Fibroblast of peridontal ligament (primary cell): ENCODE data around the gene ZNF230.
A peak's percentile ranks its signal among the peaks of the same experiment; 100 is the strongest.

Source experiments
- DNase-seq: peaks from one replicate; pipeline ENCODE4 v3.0.0-alpha.2; 2010; ENCODE audit errors: extremely low read depth

The ZNF230 gene

DNA sequence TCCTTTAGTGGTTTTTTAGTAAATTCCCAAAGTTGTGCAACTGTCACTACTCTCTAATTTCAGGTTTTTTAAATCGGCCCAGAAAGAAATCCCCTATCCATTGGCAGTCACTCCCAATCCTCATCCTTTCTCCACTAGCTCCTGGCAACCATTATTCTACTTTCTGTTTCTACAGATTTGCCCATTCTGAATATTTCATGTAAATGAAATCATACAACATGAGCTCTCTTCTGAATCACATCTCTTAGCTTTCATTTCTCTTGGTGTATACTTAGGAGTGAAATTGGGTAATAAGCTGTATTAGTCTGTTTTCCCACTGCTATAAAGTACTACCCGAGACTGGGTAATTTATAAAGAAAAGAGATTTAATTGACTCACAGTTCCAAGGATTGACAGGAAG lies 39.4 kb downstream of the ZNF230 start:
- no peak for DNase-seq

DNA sequence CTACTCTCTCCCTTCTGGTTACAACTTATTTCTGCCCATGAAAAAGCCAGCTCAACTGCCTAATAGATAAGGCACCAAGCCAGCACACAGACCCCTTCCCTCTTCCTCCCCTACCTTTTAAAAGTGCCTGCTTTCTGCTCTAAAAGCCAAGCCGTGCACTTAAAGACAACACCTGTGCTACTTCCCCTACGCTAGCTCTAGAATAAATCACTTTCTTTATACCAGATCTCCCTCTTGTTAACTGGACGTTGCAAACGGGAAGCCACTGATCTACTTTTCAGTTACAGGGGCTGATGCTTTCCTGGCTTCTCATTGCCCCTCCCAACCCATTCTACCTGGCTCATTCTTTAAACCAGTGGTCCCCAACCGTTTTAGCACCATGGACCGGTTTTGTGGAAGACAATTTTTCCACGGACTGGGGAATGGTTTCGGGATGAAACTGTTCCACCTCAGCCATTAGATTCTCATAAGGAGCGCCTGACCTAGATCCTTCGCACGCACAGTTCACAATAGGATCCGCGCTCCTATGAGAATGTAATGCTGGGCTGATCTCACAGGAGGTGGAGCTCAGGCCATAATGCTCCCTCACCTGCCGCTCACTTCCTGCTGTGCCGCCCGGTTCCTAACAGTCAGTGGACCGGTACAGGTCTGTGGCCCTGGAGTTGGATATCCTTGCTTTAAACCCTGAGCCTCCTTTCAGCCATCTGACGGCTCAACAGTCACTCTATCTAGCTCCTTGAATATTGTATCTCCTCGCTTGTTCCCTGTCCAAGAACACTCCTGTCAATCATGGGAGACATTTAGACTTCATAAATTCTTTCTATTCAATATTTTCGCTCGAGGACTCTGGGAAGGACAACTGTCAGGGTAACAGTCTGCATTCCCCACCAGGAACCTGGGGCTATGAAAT lies 48.2 kb downstream of the ZNF230 start:
- no peak for DNase-seq

DNA sequence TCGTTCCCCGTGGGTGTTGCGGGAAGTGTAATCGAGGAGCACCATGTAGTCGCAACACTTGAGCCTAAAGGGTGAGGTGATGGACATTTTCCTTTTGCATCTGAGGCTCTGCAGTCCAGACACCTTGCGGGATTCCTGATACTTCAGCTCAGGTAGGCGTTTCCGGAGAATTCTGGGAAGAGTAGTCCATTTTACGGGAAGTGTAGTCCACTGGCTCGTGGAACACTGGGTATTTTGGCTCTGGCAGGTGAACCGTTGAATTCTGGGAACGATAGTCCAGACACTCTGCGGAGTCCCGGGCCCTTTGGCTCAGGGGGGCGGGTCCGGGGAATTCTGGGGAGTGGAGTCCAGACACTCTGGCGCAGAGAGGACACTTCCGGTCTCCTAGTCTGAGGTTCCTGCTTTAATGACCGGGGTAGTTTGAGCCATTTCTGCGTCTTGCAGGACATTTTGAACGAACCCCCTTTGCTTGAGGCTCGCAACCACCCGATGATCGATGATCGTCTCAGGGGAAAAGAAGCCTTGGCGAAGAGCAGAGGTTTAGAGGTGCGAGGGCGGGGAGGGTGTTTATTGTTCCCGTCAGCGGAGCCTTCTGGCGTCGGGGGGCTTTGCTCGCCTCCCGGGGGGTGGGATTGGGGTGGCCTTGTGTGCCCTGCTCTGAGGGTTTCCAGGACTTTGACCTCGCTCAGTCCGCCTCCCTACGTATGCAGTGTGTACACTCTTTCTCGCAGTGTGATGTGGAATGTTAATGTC lies 49.1 kb downstream of the ZNF230 start, which contains the start of gene ZNF223:
ZNF223 (plus strand) TSS at position 387 of the 753 bp plus-strand sequence. CDS start 3,141 bp downstream, outside the sequence.
- DNase-seq, result peak; percentile 92

DNA sequence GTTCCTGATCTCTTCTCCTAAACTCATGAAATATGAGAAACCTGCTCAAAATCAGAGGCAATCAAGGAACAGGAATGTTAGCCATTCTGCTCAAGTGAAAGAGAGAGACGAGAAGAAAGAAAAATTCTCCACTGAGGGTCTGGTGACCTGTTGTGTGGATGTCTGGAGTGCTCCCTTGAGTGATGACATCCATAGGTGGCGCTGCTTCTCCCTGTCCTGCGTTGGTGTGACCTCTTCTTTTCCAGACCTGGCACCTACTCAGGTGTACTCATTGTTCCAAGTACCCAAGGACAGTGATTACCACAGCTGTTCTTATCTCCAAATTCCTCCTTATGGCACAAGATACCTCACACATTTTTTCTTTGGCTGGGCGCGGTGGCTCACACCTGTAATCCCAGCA lies 53.1 kb downstream of the ZNF230 start:
- no peak for DNase-seq

DNA sequence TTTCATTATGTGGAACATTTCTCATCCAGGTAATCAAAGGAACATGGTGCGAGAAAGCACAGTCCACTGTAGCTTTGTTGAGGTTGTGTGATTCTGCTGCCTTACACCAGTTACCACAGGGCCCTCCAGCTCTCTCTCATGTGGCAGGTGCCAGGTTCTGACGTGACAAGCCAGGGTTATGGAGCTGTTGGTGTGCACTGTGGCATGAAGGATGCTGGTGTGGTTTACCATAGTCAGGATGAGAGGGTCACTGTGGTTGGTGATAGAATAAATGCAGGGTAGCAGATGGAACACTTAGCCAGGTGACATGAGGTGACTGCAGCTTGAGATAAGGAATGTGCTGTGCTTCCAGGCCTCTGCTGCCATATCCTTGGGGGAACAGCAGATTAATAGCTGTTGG lies 56.5 kb downstream of the ZNF230 start:
- DNase-seq, result no peak

DNA sequence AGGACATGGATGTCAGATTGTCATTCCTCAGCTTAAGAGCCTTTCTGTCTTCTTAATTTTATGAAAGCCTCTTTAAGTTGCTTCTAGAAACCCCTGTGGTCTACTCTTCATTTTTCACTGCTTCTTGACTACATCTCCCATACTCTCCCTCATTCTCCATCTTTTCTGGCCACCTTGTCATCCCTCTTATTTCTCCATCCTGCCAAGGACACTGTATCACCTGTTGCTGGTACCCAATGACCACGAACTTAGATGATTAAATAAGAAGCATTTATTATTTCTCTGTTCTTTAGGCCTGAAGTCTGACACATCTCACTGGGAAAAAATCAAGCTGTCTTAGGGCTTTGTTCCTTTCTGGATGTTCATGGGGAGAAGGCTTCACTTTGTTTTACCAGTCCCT lies 58.3 kb downstream of the ZNF230 start:
- DNase-seq, result no peak
